Measurements from ENCODE around the gene SPAG5.

The SPAG5 gene

DNA sequence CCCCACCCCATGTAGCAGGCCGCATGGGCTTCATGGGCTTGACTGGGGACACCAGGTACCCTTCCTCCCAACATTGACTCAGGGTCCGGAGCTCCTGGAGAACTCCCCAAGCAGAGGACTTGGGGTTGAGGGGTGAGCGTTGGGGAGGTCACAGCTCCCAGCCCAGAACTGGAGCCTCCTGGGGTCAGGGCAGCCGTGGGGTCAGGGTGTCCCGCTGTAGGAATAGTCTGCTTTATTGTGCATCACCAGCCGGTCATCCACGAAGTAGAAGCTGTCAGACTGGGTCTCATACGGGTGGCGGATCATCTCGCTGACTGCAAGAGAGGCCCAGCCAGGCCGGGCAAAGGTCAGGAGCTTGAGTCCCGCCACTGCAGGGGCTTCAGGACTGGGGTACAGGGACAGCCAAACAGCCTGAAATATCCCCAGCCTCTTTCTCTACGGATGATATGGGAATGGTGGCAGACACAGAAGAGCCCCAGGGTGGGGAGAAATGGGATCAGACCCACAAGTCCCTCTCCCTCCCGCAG lies 51.7 kb downstream of the SPAG5 start:
- no peak for DNase-seq (ENCODE audit: low read depth in 2 of 2)

DNA sequence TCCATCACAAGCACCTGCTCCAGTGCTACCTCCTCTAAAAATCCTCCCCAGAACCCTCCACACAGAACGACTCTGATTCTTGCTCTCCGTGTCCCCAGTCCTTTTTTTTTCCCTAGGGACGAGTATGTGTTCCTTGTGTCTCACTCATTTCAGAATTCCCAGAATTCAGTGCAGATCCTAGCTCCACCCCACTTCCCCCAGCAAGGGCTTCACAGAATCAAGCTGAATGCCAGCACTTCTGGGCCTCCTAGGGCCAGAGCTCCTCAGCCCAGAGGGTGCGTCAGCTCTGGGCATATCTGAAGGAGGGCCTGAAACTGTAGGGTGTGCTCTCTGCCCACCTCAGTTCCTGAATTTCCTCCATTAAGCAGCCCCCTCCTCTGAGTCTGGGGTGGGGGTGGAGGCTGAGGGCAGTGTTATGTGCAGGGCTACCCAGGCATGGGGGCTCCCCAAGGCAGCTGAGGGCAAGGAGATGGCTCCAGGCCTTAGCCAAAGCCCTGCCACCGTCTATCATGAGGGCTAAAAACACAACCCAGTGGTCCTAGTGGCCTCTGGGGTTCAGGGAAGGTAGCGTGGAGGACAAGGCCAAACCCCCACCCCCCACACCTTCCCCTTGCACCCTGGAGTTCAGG lies 52.9 kb downstream of the SPAG5 start:
- no peak for DNase-seq (ENCODE audit: low read depth in 2 of 2)

DNA sequence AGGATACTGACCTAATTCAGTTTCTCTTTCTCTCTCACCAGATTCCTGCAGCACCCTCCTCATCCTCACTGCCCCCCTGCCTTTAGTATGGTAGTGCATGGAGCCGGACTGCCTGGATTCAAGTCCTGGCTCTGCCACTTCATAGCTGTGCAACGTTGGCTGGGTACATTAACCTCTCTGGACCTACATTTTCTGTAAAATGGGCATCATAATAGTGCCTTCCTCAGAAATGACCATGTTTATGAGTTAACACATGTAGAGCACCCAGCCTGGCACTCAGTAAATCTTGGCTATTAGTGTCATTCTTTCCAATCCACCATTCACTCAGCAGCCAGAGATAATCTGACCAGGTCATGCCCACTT lies 53.7 kb downstream of the SPAG5 start:
- no peak for DNase-seq (ENCODE audit: low read depth in 2 of 2)

DNA sequence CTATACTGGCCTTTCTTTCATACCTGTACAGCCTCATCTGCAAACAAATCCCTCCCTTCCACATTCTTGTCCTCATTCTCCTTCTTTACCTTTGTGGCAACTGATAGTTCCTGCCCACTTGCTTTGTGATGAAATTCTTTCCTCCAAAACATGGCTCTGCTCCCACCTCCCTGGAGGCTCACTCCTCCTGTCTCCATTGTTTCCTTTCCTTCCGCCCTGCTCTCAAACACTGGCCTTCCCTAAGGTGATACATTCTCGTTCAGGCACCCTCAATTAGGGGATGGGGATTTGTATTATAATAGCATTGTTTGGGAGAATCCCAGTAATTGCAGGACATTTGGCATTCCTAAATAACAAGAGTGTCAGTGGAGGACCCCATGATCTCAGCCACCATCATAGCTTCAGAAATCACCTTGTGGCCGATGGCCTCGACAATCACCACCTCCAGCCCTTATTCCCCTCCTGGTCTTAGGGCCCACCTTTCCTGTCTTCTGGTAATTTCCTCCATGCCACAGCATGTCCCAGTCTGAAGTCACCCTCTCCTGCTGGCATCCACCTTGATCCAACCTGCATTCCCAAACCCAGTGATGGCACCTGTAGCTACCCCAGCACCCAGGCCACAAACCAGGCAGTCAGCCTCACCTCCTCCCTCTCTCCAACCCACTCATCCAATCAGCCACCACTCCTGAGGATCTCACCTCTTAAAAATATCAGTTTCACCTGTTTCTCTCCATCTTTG lies 54.3 kb downstream of the SPAG5 start:
- DNase-seq (ENCODE audit: low read depth in 2 of 2) = no peak

DNA sequence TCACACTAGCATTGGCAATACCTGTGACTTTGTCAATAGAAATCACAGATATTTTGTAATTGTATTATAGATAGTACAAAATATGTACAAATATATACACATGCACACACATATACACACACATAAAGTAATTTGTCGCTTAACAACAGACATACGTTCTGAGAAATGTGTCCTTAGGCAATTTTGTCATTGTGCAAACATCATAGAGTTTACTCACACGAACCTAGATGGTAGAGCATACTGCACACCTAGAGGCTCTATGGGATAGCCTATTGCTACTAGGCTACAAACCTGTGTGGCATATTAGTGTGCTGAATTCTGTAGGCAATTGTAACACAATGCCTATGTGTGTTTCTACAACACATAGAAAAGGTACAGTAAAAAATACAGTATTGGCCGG lies 57.4 kb downstream of the SPAG5 start:
- no peak for DNase-seq (ENCODE audit: low read depth in 2 of 2)

DNA sequence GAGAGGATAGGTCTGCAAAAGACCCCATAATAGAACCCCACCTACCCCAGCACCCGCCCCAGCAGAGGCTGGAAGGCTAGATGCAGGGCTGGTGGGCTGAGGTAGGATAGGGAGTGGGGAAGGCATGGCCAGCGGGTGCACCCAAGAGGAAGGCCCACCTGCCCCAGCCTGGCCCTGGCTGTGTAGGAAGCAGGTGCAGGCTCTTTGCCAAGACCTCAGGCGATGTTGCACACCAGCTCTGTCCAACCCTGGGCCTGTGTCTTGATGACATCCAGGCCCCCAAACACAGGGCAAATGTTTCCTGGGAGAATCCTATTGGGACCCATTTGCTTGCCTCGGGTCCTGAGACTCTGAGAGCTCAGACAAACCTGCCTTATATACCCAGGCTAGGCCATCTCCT lies 58.6 kb downstream of the SPAG5 start:
- no peak for DNase-seq (ENCODE audit: low read depth in 2 of 2)

DNA sequence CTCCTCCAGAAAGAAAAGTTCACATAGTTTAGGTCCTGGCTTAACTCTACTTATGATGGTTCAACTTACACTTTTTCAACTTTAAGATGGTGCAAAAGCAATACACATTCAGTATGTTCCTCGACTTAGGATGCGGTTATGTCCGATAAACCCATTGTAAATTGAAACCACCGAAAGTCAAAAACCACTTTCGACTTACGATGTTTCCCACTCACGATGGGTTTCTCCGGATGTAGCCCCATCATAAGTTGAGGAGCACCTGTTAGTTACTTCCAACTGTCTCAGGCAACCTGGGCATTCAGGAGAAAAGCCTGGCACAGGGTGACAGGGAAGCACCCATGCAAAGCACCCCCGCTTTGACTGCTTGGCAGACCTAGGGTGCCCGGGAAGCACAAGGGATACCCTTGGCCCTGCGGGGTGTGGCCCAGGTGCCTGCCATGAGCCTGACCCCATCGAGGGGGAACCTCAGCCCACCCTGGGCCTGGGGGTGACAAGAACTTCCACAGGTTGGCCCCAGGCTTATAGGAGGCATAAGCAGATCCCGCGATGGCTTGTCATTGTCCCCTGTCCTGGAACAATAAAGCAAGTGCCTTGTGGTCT lies 60.4 kb downstream of the SPAG5 start:
- no peak for DNase-seq (ENCODE audit: low read depth in 2 of 2)

DNA sequence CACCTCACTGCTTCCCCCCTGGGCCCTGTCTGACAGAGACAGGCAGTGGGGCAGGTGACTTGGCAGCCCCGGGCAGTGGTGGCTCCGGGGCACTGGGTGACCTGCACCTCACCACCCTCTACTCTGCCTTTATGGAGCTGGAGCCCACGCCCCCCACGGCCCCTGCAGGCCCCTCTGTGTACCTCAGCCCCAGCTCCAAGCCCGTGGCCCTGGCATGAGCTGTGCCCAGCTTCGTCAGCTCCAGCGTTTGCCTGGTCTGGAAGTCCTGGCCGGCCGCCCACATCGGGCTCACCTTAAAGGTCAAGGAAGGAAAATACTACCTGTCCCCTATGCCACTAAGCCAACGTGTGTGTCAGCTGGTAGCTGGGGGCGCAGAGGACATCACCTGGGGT lies 61.6 kb downstream of the SPAG5 start:
- no peak for DNase-seq (ENCODE audit: low read depth in 2 of 2)

DNA sequence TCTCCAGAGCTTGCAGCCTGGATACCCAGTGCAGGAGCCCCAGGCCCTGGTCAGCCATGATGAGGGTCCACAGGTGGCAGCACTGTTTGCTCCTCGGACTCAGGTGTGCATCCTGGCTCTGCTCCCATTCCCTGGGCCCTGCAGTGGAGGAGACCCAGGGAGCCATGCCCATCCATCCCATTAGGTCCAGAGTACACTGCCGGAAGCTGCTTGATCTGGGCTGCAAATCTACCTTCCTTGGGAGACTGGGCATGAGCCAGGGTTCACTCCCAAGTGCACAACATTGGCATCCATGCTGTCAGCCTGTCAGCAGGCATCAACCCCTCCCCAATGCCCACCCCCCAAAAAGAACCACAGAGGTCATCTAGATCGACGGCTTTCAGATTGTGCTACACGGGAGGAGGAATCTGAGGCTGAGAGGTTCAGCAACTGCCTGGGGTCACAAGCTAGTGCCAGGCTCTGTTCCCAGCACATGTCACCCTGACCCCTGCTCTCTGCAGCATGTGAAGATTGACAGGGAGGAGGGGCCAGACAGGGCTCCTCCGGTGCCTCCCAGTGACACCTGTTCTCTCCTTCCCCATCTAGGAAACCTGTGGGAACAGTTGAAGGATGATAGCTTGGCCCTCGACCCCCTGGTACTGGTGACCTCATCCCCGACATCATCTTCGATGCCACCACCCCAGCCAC lies 62.1 kb downstream of the SPAG5 start:
- DNase-seq (ENCODE audit: low read depth in 2 of 2) = no peak

DNA sequence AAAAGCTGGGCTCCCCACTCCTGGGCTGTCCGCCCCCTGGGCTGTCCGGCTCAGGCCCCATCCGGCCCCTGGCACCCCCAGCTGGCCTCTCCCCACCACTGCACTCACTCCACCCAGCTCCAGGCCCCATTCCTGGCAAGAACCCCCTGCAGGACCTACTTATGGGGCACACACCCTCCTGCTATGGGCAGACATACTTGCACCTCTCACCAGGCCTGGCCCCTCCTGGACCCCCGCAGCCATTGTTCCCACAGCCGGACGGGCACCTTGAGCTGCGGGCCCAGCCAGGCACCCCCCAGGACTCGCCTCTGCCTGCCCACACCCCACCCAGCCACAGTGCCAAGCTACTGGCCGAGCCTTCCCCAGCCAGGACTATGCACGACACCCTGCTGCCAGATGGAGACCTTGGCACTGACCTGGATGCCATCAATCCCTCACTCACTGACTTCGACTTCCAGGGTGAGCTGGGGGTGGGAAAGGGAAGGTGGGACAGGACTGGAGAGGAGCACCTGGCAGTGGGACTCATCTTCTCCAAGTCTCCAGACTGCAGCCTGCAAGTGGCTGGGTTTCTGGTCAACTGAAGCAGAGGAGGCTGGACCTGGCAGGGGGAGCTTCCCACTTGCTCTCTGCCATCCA lies 64.0 kb downstream of the SPAG5 start:
- DNase-seq (ENCODE audit: low read depth in 2 of 2) = no peak

DNA sequence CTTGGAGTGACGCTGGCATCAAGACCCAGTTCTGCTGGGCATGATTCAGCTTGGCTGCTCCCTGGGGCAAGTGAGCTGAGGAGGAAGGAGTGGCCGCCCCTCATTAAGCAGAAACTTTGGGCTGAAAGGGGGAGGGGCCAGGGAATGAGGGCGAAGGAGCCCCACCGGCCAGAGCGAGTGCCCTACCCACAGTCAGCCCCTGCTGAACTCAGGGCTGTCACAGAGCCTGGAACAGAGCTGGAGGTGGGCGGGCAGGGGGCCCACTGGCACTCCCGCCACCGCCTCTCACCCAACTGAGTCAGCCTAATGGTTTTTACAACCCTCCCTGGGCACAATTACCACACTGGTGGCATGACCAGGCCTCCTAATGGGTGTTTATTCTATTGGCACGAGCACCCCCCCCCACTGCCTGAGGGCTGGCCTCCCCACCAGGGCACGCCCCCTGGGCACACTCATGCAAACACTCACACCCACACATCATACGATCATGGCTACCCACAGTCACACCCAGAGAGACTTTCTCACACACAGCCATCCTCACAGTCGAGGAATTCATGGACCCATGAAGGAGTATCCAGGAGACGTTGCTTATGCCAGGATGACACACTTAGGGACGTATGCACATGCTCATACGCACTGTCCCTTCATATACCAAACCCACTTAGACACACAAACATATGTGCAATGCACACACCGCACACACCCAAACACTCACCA lies 65.6 kb downstream of the SPAG5 start:
- DNase-seq (ENCODE audit: low read depth in 2 of 2) = no peak

DNA sequence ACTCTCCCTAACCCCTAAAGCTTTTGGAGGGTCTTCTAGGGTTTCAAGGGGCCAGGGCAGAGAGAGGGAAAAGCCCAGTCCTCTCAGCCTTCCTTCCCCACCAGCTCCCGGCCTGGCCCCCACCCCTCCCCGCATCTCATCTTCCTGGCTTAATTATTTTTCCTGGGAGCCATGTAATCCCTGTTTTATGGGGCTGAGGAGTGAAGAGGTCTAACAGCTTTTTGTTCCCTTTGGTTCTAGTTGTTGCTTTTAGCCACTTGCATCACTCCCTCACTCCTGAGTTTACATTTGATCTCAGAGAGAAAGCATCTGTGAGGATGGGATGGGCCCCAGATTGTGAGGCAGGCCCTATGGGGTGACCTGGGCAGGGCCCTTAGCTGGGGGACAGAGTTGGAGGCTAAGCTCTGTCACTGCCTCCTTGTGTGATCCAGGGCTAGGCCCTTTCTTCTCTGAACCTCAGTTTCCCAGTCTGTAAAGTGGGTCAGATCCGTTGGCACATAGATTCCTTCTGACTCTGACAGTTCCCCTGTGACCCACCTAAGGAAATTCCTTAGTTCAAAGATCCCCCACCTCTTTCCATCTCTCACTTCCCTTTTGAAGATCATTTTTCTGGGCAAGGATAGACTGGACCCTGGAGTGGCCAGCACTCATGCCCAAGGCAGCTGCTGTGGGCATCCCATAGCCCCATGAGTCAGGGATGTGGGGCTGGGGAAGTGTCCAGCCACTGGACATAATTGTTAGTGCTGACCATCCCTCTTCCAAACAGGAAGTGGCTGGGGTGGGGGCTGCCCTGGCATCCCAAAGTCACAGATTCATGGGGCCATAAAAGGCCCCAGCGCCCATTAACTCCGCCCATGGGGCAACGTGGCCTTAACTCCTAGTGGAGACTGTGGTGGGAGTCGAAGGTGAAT lies 66.5 kb downstream of the SPAG5 start:
- no peak for DNase-seq (ENCODE audit: low read depth in 2 of 2)

DNA sequence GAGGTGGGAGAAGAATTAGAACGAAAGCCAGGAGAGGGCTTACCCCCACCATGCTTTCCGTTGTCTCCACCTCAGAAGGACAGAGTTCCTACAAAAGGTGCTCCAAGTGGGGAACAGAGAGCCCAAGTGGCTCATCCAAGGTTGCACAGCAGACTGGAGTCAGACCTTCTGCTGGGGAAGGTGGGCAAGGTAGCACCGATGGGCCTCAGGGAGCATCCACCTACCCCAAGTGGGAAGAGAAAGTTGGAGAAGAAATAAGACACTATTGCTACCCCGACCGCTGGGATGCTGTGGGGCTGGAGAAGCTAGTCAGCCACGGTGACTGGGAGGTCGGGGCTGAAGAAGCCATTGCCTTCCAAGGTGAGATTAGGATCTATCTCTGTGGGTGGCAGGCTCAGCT lies 67.9 kb downstream of the SPAG5 start:
- DNase-seq (ENCODE audit: low read depth in 2 of 2) = no peak

DNA sequence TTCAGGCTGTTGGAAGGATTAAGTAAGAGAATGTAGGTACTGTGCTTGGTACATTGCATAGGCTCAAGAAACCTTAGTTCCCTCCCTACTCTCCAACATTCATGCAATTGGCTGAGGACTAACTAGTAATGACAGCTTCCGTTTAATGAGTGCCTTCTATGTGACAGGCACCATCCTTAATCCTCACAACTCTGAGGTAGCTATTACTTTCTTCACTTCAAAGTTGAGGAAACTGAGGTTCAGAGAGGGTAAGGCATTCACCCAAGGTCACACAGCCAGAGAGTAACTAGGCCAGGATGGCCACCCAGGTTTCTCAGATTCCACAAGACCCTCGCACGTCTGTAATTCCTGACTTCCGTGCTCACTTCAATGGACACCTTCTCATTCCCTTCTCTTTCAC lies 68.6 kb downstream of the SPAG5 start:
- no peak for DNase-seq (ENCODE audit: low read depth in 2 of 2)

DNA sequence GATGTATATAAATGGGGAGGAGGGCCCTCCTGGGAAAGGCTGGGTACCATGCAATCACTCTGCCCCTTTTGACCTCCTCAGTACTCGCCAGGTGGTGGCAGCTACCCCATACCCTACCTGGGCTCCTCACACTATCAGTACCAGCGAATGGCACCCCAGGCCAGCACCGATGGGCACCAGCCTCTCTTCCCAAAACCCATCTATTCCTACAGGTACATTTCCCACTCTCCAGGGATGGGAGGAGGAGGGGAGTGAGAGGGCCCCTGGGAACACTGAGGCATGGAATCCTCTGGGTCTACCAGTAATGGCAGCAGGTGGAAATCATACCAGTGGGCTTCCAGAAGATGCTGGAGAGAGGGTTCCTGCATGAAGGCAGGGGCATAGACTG lies 69.8 kb downstream of the SPAG5 start:
- no peak for DNase-seq (ENCODE audit: low read depth in 2 of 2)

DNA sequence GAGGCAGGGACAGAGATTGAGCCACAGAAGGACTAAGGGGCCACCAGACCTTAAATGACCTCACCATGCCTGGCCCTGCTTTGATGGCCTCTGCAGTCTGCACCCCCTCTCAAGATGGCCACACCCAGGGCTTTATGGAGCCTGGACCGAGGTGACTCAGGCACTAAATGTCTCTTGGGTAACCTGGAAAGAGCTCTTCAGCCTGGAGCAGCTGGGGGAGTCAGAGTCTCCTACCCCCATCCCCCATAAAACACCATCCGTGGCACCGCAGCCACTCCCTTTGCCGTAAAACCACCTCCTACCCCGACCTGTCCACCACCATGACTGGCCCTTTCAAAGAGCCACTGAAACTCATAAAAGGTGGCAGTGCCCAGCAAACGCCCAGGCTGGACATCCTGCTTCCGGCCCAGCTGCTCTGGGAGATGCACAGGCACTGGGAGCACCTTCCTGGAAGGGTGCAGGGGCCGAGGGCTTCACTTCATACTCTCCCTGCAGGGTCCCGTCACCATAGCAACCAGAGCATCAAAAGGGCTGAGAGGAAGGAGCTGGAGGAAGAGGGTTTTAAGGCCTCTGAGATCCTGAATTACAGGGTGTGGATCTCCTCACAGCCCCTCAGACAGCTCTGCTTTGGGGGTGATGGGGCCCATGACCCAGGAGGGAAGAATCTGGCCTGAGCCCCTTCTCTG lies 70.4 kb downstream of the SPAG5 start:
- no peak for DNase-seq (ENCODE audit: low read depth in 2 of 2)

DNA sequence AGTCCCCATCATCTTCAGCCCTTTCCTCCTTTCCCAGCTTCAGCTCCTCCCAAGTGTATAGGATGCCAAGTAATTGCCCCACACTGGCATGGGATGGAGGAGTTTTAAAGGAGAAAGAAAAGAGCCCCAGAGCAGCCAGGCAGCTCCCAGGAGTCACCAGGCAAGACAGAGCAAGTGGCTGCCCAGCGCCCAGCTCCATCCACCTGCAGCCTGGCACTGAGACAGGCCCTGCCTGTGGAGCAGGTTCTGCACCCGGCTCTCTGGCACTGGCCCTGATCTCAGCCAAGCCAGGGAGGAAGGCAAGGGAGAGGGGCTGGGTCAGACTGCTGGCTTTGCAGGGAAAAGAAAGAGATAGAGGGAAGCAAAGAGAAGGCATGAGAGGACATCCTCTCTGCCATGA lies 71.0 kb downstream of the SPAG5 start:
- no peak for DNase-seq (ENCODE audit: low read depth in 2 of 2)
